Ovary (tissue), 3 donors: ENCODE data around the gene DCTN2.

Experiments used
- EP300 ChIP-seq: sonication (generic); formaldehyde crosslinking; IDR thresholded peaks from one replicate; pipeline ENCODE4 v1.6.1; 2017; ENCODE audit warnings: antibody characterized with exemption
- POLR2A ChIP-seq: fragments of 450-650 bp; IDR thresholded peaks from one replicate; pipeline ENCODE4 v1.6.1; 2017; ENCODE audit warnings: antibody characterized with exemption, mild to moderate bottlenecking, moderate library complexity
- TF ChIP-seq, protein P1 (sequence below), 3 donors: fragments of 450-650 bp in 2 of 3; fragments of 200-600 bp in 1 of 3; IDR thresholded peaks; one replicate each; pipeline versions ENCODE4 v1.5.1 to v1.8.0; 2016 to 2022; ENCODE audit warnings: antibody characterized with exemption in 3 of 3, mild to moderate bottlenecking in 1 of 3
- donor health status: DM: no; HTN: no; CAD: no.

- TF ChIP-seq, protein P1, sequence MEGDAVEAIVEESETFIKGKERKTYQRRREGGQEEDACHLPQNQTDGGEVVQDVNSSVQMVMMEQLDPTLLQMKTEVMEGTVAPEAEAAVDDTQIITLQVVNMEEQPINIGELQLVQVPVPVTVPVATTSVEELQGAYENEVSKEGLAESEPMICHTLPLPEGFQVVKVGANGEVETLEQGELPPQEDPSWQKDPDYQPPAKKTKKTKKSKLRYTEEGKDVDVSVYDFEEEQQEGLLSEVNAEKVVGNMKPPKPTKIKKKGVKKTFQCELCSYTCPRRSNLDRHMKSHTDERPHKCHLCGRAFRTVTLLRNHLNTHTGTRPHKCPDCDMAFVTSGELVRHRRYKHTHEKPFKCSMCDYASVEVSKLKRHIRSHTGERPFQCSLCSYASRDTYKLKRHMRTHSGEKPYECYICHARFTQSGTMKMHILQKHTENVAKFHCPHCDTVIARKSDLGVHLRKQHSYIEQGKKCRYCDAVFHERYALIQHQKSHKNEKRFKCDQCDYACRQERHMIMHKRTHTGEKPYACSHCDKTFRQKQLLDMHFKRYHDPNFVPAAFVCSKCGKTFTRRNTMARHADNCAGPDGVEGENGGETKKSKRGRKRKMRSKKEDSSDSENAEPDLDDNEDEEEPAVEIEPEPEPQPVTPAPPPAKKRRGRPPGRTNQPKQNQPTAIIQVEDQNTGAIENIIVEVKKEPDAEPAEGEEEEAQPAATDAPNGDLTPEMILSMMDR (IDR thresholded peaks at IDR 0.05) = no peak
- TF ChIP-seq EP300 (no peak), POLR2A (no peak)
These were observed 56.9 kb downstream of the DCTN2 start for GRCh38 chr12:57490126-57490525.
